Mesangial cell (primary cell): ENCODE results near the gene LYPLA2. TPM values are rescaled to one million over a fixed set of nuclear protein-coding genes. Genes with fewer than 3 reads are reported as not detected.

ENCODE experiments used
- total RNA-seq: library from RNA; depleted of rRNA; stranded (reverse); fragments of >200 nt; gene quantifications from 2 replicates; pipeline ENCODE4 v1.2.3, GENCODE V29; 2015

LYPLA2 gene
- total RNA-seq = 124 and 149 TPM in 2 replicates

DNA sequence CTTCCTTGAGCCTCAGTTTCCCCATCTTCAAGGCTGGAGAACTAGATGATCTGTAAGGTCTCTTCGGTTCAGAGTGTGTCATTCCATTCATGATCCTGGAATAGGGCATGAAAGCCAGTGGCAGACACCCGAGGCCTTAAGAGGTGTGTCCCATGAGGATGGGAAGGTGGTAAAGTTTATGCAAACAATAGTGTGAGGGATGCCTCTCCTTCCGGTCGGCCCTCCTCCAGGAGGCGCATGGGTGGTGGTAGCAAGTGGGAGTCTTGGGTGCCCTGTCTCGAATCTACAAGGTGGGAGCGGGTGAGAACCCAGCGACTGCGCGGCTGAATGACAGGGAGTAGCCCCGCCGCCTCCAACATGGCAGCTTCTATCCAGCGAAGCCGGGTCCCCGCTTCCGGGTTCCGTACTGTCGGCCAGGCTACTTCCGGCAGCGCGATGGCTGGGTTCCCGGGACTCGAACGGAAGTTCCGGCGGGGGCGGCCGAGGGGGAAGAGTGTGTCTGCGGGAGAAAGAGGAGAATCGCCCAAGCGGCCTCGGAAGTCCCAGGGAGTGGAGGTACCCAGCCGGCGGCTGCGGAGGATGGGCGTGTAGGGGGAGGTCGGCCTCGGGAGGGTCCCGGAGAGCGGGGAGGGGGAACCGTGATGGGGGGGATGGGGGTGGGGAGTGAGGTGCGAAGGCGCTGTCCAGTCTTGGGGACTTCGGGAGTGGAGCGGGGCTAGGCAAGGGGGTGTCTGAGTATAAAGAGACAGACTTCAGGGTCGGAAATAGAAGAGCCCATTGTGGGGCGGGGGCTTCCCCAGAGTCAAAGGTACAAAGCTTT lies at the start of gene LYPLA2:
LYPLA2 (plus strand) TSS at position 450 of the 820 bp plus-strand sequence. CDS start 1,538 bp downstream, outside the sequence.

DNA sequence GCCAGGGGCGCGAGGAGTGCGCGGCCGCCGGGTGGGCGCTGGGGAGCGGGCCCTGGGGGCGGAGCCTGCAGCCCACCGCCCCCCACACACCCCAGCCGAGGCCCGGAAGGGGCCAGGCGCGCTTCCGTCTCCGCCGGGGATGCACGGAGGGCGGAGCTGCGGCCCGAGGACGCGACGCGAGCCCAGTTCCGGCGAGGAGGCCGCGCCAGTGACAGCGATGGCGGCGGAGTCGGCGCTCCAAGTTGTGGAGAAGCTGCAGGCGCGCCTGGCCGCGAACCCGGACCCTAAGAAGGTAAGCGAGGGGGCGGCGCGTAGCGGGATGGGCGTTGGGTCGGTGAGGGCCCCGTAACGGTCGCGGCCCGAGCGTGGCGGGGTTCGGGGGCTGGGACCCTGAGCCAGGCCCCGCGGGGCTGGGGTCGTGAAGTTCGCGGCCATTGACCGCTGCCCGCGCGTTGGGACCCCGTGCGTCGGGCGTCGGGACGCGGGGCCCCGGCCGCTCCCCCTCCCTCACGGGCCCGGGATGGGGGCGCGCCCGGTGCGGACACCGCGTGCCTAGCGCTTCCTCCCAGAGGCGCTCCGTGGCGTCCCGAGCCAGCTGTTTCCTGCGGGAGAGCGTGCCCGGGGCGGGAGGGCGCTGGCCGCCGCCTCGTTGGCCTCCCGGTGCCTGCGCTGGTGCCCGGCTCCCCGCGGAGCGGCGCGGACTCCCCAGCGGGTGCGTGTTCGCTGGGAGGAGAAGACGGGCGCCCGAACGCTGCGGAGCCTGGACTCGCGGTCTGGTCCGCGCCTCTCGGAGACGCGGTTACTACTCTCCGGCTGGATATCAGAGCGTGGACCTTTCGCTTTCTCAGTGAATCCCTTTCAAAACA lies 47.4 kb upstream of the LYPLA2 start, which contains the start of gene ELOA:
ELOA (plus strand) TSS at position 185 of the 866 bp plus-strand sequence; CDS start at position 218, 33 bp downstream.

DNA sequence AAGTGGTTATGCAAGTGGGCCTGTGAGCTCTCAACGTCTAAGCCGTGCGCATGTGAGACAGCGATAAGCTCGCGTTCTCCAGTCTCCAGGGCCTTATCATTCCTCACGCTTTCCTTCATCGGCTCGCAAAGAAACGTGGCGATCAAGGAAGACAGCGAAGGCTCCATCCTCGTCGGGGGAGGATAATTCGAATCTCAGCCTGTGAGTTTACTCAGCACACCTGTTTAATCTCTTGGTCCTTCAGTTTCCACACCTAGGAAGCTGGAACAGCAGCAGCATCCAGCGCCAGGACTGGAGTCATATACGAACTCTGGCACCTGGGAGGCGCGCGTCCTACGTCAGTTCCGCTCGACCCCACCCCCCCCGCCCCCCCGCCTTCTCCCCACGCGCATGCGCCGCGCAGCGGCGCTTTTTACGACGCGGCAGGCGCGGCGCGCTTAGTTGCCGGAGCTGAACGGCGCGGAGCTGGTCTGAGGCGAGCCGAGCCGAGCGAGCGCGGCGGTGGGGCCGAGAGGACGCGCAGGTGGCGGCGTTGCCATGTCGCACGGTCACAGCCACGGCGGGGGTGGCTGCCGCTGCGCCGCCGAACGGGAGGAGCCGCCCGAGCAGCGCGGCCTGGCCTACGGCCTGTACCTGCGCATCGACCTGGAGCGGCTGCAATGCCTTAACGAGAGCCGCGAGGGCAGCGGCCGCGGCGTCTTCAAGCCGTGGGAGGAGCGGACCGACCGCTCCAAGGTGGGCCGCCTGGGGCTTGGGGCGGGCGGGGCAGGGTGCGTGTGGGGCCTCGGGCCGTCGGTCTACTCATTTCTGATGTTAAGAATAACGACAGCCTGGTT lies 12.7 kb upstream of the LYPLA2 start, which contains the start of gene PITHD1:
PITHD1 (plus strand) TSS at position 440 of the 836 bp plus-strand sequence; CDS start at position 538, 98 bp downstream.

DNA sequence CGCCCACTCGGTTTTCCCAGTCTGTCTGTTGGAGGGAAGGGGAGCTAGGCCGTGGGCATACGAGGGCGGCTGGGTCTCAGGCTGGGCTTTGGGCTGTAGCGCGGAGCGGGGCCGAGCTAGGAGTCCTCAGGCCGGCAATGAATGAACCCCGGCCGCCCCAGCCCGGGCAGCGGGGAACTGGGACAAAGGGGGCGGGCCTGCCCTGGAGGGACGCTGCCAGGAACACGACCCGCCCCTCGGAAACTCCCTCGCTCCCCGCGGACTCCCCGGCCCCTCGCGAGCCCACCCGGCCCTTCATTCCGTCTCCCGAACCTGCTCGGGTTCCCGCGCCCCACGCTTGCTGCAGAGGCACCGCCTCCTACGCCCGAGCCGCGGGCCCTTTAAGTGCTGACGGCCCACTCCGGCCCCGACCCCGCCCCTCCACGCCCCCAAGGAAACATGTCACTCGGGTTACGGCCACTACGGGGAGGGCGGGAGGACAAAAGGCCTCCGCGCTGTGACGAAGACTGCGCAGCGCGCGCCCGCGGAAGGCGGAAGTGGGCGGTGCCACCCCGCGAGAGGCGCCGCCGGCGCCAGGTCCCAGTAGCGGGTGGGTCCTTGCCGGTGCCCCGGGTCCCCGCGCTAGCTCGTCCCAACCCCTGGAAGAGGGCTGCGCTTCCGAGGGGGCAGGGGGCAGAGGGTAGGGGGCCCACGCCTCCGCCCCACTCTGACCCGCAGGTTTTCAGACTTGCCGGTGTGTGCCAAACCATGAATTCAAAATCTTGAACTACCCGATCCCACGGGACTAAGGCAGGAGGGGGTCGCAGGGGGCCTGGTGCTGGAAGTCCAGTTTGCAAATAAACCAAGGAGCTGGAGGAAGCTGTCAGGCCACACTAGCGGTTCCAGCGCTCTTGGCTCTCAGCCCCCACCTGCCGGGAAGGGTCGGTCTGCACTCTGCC lies 9.7 kb downstream of the LYPLA2 start, which contains the start of gene GALE:
GALE (minus strand) TSS at position 355 of the 938 bp plus-strand sequence. CDS start 1,747 bp downstream, outside the sequence.

DNA sequence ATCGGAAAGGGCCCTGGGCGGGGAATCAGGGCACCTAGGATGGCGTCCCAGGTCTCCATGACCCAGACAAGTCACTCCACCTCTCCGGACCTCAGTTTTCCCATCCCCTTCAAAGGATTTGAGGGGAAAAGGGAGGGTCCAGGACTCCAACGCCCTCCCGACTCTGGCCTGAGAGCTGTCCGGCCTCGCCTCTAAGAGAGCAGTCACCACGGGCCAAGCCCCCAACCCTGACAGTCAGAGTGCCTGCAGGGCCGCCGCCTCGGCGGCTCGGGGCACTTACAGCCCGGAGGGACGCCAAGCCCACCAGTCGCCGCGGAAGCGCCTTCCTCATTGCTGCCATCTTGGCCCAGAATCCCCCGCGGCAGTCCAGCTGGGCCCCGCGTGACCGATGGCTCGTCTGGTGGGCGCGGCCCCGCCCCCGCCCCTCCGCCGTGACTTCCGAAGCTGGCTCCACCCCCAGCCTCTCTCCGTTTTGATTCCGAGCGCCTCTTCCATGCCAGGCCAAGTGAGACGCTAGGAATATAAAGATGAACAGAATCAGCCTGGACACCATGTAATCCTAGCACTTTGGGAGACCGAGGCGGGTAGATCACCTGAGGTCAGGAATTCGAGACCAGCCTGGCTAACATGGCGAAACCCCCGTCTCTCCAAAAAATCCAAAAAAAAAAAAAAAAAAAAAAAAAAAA lies 34.3 kb downstream of the LYPLA2 start, which contains the start of gene HMGCL:
HMGCL (minus strand) TSS at position 354 of the 686 bp plus-strand sequence; CDS start at position 340, 14 bp downstream.

Other genes with a start within 250 kb of the LYPLA2 start
- 156 and 186 TPM in 2 replicates for gene ID3, start 231.6 kb upstream of the LYPLA2 start, total RNA-seq
- 532 and 556 TPM in 2 replicates for gene RPL11, start 99.3 kb upstream of the LYPLA2 start, total RNA-seq
- gene ELOA, start 47.7 kb upstream of the LYPLA2 start, total RNA-seq = 14.2 and 22.8 TPM in 2 replicates
- 24.8 and 38.8 TPM in 2 replicates for gene PITHD1, start 12.7 kb upstream of the LYPLA2 start, total RNA-seq
- gene GALE, start 9.6 kb downstream of the LYPLA2 start, total RNA-seq = 88.9 and 107 TPM in 2 replicates
- gene HMGCL, start 34.3 kb downstream of the LYPLA2 start, total RNA-seq = 24.8 and 61.7 TPM in 2 replicates
- gene FUCA1, start 77.1 kb downstream of the LYPLA2 start, total RNA-seq = 21.7 and 54.1 TPM in 2 replicates
- gene CNR2, start 122.2 kb downstream of the LYPLA2 start, total RNA-seq = not detected in 2 replicates
- gene PNRC2, start 168.7 kb downstream of the LYPLA2 start, total RNA-seq = 45.8 and 61.6 TPM in 2 replicates
- 35.9 and 64.0 TPM in 2 replicates for gene SRSF10, start 189.2 kb downstream of the LYPLA2 start, total RNA-seq